Inflammatory macrophage treated with lipopolysaccharide for 4 hours (primary cell): ENCODE results near the gene ALKBH3.

Source experiments
- DNase-seq: peaks from one replicate; pipeline ENCODE4 v3.0.0-alpha.2; 2020

ALKBH3 gene

GRCh38 chr11:43895601-43896000 lies 15.0 kb downstream of the ALKBH3 start:
- no peak for DNase-seq

DNA sequence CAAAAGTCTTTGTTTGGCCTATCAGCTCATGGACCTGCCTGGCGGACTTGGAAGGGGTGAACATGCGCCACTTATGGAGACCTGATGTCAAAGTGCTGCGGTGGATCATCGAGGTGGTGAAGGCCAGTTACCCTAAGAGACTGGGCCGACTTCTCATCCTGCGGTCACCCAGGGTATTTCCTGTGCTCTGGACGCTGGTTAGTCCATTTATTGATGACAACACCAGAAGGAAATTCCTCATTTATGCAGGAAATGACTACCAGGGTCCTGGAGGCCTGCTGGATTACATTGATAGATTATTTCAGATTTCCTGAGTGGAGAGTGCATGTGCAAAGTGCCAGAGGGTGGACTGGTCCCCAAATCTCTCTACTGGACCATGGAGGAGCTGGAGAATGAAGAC lies 17.9 kb downstream of the ALKBH3 start:
- DNase-seq: no peak

DNA sequence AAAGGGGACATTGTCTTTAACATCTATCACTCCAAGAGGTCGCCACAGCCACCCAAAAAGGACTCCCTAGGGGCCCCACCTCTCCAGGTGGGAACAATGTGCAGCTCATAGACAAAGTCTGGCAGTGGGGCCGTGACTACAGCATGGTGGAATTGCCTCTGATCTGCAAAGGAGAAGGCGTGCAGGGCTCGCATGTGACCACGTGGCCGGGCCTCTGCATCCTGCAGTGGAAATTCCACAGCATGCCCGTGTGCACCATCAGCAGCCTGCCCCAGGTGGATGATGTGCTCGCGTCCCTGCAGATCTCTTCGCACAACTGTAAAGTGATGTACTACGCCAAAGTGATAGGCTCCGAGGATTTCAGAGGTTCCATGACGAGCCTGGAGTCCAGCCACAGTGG lies 18.5 kb downstream of the ALKBH3 start:
- no peak for DNase-seq

- DNase-seq: peak; percentile 66
Measured at GRCh38 chr11:43901551-43901950, 20.9 kb downstream of the ALKBH3 start.

GRCh38 chr11:43903078-43903477 lies 22.4 kb downstream of the ALKBH3 start:
- DNase-seq: no peak

GRCh38 chr11:43903969-43904368 lies 23.3 kb downstream of the ALKBH3 start:
- DNase-seq: no peak

DNA sequence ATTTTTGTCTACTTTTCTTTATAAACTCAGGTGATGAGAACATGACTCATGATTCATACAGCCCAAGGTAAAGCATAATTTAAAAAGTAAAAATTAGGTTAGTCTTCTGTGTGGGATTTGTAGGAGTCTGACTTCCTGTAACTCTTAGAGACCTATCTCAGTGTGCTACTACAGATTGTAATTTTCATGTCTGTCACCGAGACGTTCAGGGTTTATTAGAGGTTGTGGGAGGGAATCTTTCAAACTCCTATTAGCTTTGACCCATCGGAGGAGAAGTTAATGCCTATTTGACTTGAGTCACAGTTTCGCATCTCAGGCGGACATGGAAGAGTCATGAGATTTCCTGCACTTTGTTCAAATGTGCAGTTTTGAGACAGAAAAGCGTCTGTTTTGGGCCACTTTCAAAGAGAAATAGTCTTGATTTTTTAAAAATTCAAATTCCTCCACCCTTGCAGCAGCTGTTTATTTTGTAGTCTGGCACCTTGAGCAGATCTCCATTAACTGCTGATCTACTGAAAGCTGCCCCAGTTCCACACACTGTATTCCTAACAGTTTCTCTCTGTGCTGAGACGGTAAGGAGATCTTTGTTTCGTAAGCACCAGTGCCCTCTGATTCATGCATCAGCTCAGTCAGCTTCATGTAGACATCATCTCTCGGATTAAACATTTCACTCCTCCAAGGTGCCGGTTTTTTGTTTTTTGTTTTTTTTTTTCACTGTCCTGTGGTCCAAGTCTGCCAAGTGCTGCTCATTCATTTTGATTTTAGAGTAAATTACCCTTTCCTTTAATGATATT lies 24.3 kb downstream of the ALKBH3 start:
- DNase-seq: peak; percentile 34

GRCh38 chr11:43905813-43906241 lies 25.2 kb downstream of the ALKBH3 start:
- DNase-seq: no peak

- DNase-seq: peak; percentile 4
Measured at GRCh38 chr11:43907028-43907975, 26.7 kb downstream of the ALKBH3 start.

DNA sequence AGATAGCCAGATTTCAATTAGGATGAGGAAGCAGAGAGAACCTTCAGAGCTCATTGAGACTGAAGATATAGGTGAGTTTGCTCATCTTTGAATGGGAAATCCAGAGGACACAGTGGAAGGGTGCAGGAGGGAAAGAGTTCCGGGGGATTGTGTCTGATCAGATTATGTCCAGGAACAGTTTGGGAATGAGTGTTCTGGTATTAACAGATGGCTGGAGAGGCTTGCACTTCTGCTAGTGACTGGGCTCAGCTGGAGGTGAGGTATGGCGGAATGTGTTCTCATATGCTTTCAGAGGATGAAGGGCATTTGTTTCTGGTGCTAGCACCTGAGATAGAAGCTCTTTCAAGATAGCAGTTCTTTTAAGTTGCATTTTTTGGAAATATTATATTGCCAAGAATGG lies 27.6 kb downstream of the ALKBH3 start:
- no peak for DNase-seq

- DNase-seq: no peak
Measured at GRCh38 chr11:43908683-43909082, 28.1 kb downstream of the ALKBH3 start.

DNA sequence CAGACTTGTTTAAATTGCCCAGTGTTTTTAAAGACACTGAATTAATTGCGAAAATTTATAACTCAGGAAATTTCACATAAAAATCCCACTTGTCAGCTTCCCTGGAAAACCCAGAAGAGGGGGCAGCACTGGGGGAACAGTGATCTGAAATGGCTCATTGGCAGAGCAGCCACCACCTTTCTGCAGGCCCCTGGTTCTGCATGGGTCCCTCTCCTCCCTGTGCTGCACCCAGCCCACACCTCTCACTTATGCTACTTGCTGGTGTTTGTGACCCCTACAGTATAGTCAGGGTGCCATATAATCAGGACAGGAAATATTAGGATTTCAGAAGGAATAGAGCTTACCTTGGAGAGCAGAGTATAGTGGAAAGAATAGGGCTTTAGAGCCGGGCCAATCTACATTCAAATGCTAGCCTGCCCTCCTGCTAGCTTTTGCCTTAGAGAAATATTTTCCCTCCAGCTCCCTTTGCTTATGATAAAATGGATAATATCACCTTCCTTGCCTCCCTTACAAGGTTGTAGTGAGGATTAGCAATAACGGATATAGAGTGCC lies 33.3 kb downstream of the ALKBH3 start:
- DNase-seq: no peak

DNA sequence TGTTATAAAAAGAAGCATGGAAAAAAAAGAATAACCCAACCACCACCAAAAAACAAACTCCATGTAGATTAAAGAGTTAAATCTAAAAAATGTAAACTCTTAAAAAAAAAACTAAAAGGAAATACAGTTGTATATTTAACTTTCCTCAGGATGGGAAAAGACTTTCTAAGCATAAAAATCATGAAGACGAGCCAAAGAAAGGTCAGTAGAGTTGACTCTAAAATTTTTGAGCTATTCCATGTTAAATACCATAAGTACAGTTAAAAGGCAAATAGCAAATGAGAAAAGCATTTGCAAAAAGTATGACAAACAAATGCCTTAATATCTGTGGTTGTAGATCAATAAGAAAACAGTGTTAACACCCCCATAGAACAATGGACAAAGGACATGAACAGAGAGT lies 33.8 kb downstream of the ALKBH3 start:
- DNase-seq: no peak

GRCh38 chr11:43916621-43917020 lies 36.0 kb downstream of the ALKBH3 start:
- DNase-seq: no peak

GRCh38 chr11:43917851-43918250 lies 37.2 kb downstream of the ALKBH3 start:
- no peak for DNase-seq

DNA sequence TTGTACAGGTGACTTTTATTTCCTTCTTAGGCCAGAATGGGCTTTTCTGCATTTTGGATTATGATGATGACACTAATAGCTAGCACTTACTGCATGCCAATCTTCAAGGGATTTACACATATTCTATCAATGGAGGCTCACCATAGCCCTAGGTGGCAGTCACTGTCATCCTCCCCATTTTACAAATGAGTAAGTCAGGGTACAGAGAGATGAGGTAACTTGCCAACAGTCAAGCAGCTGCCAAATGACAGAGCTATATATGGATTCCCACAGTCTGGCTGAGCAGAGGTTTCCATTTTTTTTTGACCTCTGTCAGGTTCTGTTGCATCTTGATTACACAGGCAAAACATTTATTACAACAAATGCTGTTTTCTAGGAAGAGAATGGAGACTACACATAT lies 38.0 kb downstream of the ALKBH3 start:
- DNase-seq: no peak

- DNase-seq: no peak
Measured at GRCh38 chr11:43919852-43920597, 39.4 kb downstream of the ALKBH3 start.

GRCh38 chr11:43920598-43921419 lies 40.2 kb downstream of the ALKBH3 start:
- peak; percentile 98 for DNase-seq

- no peak for DNase-seq
Measured at GRCh38 chr11:43921561-43922294, 41.1 kb downstream of the ALKBH3 start.

GRCh38 chr11:43922295-43922648 lies 41.6 kb downstream of the ALKBH3 start:
- DNase-seq: no peak

DNA sequence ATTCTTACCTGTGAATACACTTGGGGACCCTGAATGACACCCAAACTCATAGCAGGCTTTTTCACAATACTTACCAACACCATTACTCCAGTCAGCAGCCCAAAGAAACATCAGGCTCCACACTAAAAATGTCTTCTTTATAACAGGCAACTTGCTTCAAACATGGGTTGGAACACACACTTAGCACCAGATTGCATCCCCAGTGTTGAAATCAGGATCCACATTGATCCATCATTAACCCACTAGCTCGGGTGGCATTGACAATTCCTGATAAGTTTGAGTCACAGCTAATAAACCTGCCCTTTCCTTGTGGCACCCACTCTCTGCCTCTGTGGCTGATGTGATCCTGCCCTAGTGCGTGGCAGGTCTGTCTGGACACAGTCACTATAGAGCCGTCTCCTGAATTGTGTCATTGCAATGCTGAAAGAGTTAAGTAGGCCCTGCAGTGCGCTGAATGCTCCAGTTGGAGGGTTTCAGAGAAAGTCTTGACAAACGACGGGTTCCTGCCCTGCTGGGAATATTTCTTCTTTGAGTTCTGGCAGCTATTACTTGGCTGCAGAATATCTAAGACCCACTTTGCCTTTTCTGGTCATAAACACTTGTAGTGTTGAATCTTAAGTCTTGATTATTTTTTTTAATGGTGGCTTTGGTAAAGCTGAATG lies 42.2 kb downstream of the ALKBH3 start:
- no peak for DNase-seq
